Thoracic aorta (tissue), 2 donors: ENCODE measurements around the gene ACVRL1. TPM values are rescaled to one million over a fixed set of nuclear protein-coding genes. Genes with fewer than 3 reads are reported as not detected.

Source experiments
- ATAC-seq: fragments of 150-250 bp; one replicate; pipeline ENCODE4 v1.8.0; 2017; ENCODE audit warnings: low read depth; ENCODE audit not compliant: insufficient number of reproducible peaks, low FRiP score
- DNase-seq: peaks from one replicate; pipeline ENCODE4 v3.0.0-alpha.2; 2020; ENCODE audit warnings: low spot score
- H3K27ac ChIP-seq, 2 donors: fragments of 200-600 bp; sonication (generic); 1 replicate in 1 of 2; 2 replicates in 1 of 2; pipeline ENCODE4 v1.5.1; 2016; ENCODE audit warnings: mild to moderate bottlenecking in 2 of 2, moderate library complexity in 2 of 2
- H3K27me3 ChIP-seq: fragments of 200-600 bp; sonication (generic); replicated peaks from 2 replicates; pipeline ENCODE4 v1.6.0; 2016; ENCODE audit warnings: mild to moderate bottlenecking; ENCODE audit not compliant: insufficient read depth
- H3K36me3 ChIP-seq: fragments of 200-600 bp; sonication (generic); one replicate; pipeline ENCODE4 v1.5.1; 2016
- H3K4me1 ChIP-seq, 2 donors: fragments of 200-600 bp; sonication (generic); 1 replicate in 1 of 2; 2 replicates in 1 of 2; pipeline versions ENCODE4 v1.5.1 to v1.6.0; 2016; ENCODE audit warnings: low read depth in 2 of 2, mild to moderate bottlenecking in 1 of 2; ENCODE audit not compliant: control insufficient read depth in 1 of 2
- H3K4me3 ChIP-seq: fragments of 200-600 bp; sonication (generic); 2 replicates; pipeline ENCODE4 v1.5.1; 2016; ENCODE audit warnings: mild to moderate bottlenecking
- H3K9me3 ChIP-seq: fragments of 200-600 bp; sonication (generic); 2 replicates; pipeline ENCODE4 v1.5.1; 2016
- CTCF ChIP-seq: fragments of 200-600 bp; sonication (generic); IDR thresholded peaks from one replicate; pipeline ENCODE4 v1.5.1; 2019; ENCODE audit warnings: antibody characterized with exemption
- total RNA-seq, 2 donors: library from RNA; depleted of rRNA; stranded (reverse); fragments of >200 nt; gene quantifications; one replicate each; pipeline versions ENCODE4 v1.1.0 to v1.2.3, GENCODE V29; 2016

Gene ACVRL1
- 10 to 100 TPM; 81.4 to 90.2 TPM for total RNA-seq

- ATAC-seq, result no peak
- Histone ChIP-seq H3K36me3 (no peaks in the 10 kb centered on the region), H3K27ac (peak within 1 kb of the TSS; percentile 58 to 60), H3K4me3 (peak within 1 kb of the TSS; percentile 75), H3K9me3 (no peaks in the 10 kb centered on the region), H3K4me1 (peaks cover 0 to 25% of the 10 kb centered on the region in 2 donors), H3K27me3 (no peaks in the 10 kb centered on the region)
- no peak for DNase-seq
- TF ChIP-seq CTCF, result no peak
Observed at GRCh38 chr12:51907083-51907855, at the start of gene ACVRL1. ACVRL1 (plus strand) TSS chr12:51907504; CDS start chr12:51912475, 4,971 bp downstream.

GRCh38 chr12:51860986-51861385 is 46.3 kb upstream of the ACVRL1 start:
- Histone ChIP-seq H3K9me3 (no peaks in the 10 kb centered on the region), H3K4me3 (no peak overlapping the region), H3K27me3 (no peaks in the 10 kb centered on the region), H3K36me3 (no peaks in the 10 kb centered on the region), H3K27ac (no peak overlapping the region), H3K4me1 (peaks cover 6 to 13% of the 10 kb centered on the region in 2 donors)
- no peak for TF ChIP-seq CTCF
- ATAC-seq, result no peak
- DNase-seq, result no peak

GRCh38 chr12:51862947-51863346 is 44.4 kb upstream of the ACVRL1 start:
- no peaks in the 10 kb centered on the region for H3K9me3 ChIP-seq
- no peak overlapping the region for H3K27ac ChIP-seq
- no peak for DNase-seq
- H3K27me3 ChIP-seq, result no peaks in the 10 kb centered on the region
- TF ChIP-seq CTCF, result no peak
- H3K36me3 ChIP-seq, result no peaks in the 10 kb centered on the region
- no peak for ATAC-seq
- H3K4me1 ChIP-seq, result peaks cover 6 to 13% of the 10 kb centered on the region in 2 donors
- no peak overlapping the region for H3K4me3 ChIP-seq

- TF ChIP-seq CTCF, result no peak
- DNase-seq, result no peak
- Histone ChIP-seq H3K27ac (no peak overlapping the region), H3K4me3 (peak overlapping the region; percentile 61), H3K27me3 (no peaks in the 10 kb centered on the region), H3K9me3 (no peaks in the 10 kb centered on the region), H3K36me3 (no peaks in the 10 kb centered on the region), H3K4me1 (peaks cover 6 to 13% of the 10 kb centered on the region in 2 donors)
- no peak for ATAC-seq
Observed at GRCh38 chr12:51863363-51863932, 43.9 kb upstream of the ACVRL1 start.

DNA sequence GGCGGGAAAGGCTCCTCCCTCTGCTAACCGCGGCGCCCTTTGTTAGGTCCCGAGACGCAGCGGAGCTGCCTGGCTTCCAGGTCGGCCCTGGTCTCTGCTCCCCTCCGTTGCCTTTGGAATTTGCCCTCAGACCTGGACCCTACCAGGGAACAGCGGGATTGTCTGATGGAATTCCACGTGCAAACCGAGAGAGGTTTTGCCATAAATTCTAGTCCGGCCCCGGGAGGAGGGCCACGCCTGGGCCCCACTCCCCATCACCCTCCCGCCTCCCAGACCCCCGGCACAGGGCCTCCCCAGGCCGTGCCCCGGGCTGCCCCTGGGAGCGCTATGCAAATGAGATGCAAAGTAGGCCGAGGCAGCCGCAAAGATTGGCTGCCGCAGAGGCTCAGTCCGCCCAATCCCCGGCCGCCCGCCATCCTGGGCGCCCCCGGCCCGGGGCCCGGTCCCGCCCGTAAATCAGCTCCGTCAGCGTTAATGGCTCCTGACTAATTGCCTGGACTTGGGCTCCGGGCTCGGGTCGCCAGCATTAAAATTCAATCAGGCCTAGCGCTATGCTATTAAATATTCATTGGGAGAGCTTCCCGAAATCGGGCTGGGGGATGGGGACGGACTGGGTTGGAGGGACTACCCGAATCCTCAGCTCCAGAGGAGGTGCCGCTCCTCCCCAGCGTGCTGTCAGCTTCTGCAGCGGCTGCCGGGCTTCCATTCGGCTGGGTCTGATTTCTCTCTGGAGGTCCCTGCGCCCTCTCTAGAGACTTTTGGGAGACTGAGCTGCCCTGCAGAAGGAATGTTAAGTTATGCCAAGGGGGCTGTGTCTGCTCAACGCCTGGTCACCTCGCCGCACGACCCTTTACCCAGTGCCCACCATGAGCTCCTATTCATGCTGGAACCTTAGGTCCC is 43.1 kb upstream of the ACVRL1 start:
- H3K4me3 ChIP-seq, result peak overlapping the region; percentile 61
- H3K27ac ChIP-seq, result no peak overlapping the region
- H3K4me1 ChIP-seq, result peaks cover 8 to 19% of the 10 kb centered on the region in 2 donors
- no peaks in the 10 kb centered on the region for H3K36me3 ChIP-seq
- DNase-seq, result no peak
- ATAC-seq, result no peak
- H3K9me3 ChIP-seq, result no peaks in the 10 kb centered on the region
- no peak for TF ChIP-seq CTCF
- H3K27me3 ChIP-seq, result no peaks in the 10 kb centered on the region
